Measurements from ENCODE around the gene BCCIP.

The BCCIP gene

GRCh38 chr10:125840955-125841354 is 17.6 kb downstream of the BCCIP start:
- H3K36me3 ChIP-seq (ENCODE audit: control insufficient read depth in 5 of 5, insufficient read depth in 5 of 5, low read length in 5 of 5) = peaks cover 28 to 74% (median 66%) of the 10 kb centered on the region in 5 donors
- H3K9ac ChIP-seq (ENCODE audit: low read length in 5 of 5) = no peak overlapping the region
- H3K27ac ChIP-seq (ENCODE audit: low read depth, low read length) = no peak overlapping the region
- no peaks in the 10 kb centered on the region for H3K9me3 ChIP-seq (ENCODE audit: control insufficient read depth in 5 of 5, low read length in 5 of 5)
- H3K4me3 ChIP-seq (ENCODE audit: low read depth in 1 of 5, low read length in 5 of 5) = no peak overlapping the region
- H3K4me1 ChIP-seq (ENCODE audit: control insufficient read depth in 5 of 5, insufficient read depth in 5 of 5, low read length in 5 of 5) = peaks cover 0 to 16% (median 13%) of the 10 kb centered on the region in 5 donors
- no peaks in the 10 kb centered on the region for H3K27me3 ChIP-seq (ENCODE audit: control insufficient read depth in 5 of 5, insufficient read depth in 4 of 5, low read length in 5 of 5)

- Histone ChIP-seq H3K9ac (ENCODE audit: low read length in 5 of 5) (peak overlapping the region in 1 of 5 donors; percentile 38), H3K27ac (ENCODE audit: low read depth, low read length) (no peak overlapping the region), H3K4me1 (ENCODE audit: control insufficient read depth in 5 of 5, insufficient read depth in 5 of 5, low read length in 5 of 5) (peaks cover 0 to 16% (median 13%) of the 10 kb centered on the region in 5 donors), H3K36me3 (ENCODE audit: control insufficient read depth in 5 of 5, insufficient read depth in 5 of 5, low read length in 5 of 5) (peaks cover 9 to 61% (median 48%) of the 10 kb centered on the region in 5 donors), H3K27me3 (ENCODE audit: control insufficient read depth in 5 of 5, insufficient read depth in 4 of 5, low read length in 5 of 5) (no peaks in the 10 kb centered on the region), H3K4me3 (ENCODE audit: low read depth in 1 of 5, low read length in 5 of 5) (no peak overlapping the region), H3K9me3 (ENCODE audit: control insufficient read depth in 5 of 5, low read length in 5 of 5) (no peaks in the 10 kb centered on the region)
These were observed 20.4 kb downstream of the BCCIP start for GRCh38 chr10:125843603-125844329.

- no peak overlapping the region for H3K27ac ChIP-seq (ENCODE audit: low read depth, low read length)
- H3K4me1 ChIP-seq (ENCODE audit: control insufficient read depth in 5 of 5, insufficient read depth in 5 of 5, low read length in 5 of 5) = peaks cover 0 to 16% (median 13%) of the 10 kb centered on the region in 5 donors
- H3K36me3 ChIP-seq (ENCODE audit: control insufficient read depth in 5 of 5, insufficient read depth in 5 of 5, low read length in 5 of 5) = peaks cover 8 to 61% (median 43%) of the 10 kb centered on the region in 5 donors
- no peaks in the 10 kb centered on the region for H3K9me3 ChIP-seq (ENCODE audit: control insufficient read depth in 5 of 5, low read length in 5 of 5)
- no peak overlapping the region for H3K9ac ChIP-seq (ENCODE audit: low read length in 5 of 5)
- H3K4me3 ChIP-seq (ENCODE audit: low read depth in 1 of 5, low read length in 5 of 5) = no peak overlapping the region
- no peaks in the 10 kb centered on the region for H3K27me3 ChIP-seq (ENCODE audit: control insufficient read depth in 5 of 5, insufficient read depth in 4 of 5, low read length in 5 of 5)
These were observed 21.4 kb downstream of the BCCIP start for GRCh38 chr10:125844751-125845221.

DNA sequence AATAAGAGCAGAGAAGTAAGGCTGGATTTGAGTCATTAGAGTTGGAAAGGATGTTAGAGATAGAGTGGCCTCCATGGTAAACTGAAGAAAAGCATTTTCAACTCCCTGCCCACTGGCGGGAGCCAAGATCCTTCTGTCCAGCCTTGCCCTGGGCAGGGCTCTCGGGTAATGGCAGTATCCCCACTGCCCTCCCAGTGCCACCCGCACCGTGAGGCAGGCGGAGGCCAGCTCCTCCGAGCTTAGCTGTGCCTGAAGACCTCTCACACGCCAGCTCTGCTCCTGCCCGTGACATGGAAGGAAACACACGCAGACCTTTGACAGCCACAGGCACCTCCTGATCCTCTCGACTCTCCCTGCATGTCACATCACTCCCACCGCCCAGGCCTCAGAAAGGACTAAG is 22.3 kb downstream of the BCCIP start:
- Histone ChIP-seq H3K36me3 (ENCODE audit: control insufficient read depth in 5 of 5, insufficient read depth in 5 of 5, low read length in 5 of 5) (peaks cover 7 to 57% (median 37%) of the 10 kb centered on the region in 5 donors), H3K4me1 (ENCODE audit: control insufficient read depth in 5 of 5, insufficient read depth in 5 of 5, low read length in 5 of 5) (peaks cover 0 to 16% (median 13%) of the 10 kb centered on the region in 5 donors)

GRCh38 chr10:125846894-125847293 is 23.5 kb downstream of the BCCIP start:
- H3K9me3 ChIP-seq (ENCODE audit: control insufficient read depth in 5 of 5, low read length in 5 of 5) = no peaks in the 10 kb centered on the region
- H3K27ac ChIP-seq (ENCODE audit: low read depth, low read length) = no peak overlapping the region
- no peaks in the 10 kb centered on the region for H3K27me3 ChIP-seq (ENCODE audit: control insufficient read depth in 5 of 5, insufficient read depth in 4 of 5, low read length in 5 of 5)
- H3K4me3 ChIP-seq (ENCODE audit: low read depth in 1 of 5, low read length in 5 of 5) = no peak overlapping the region
- peaks cover 0 to 16% (median 13%) of the 10 kb centered on the region in 5 donors for H3K4me1 ChIP-seq (ENCODE audit: control insufficient read depth in 5 of 5, insufficient read depth in 5 of 5, low read length in 5 of 5)
- H3K9ac ChIP-seq (ENCODE audit: low read length in 5 of 5) = no peak overlapping the region
- H3K36me3 ChIP-seq (ENCODE audit: control insufficient read depth in 5 of 5, insufficient read depth in 5 of 5, low read length in 5 of 5) = peaks cover 7 to 57% (median 37%) of the 10 kb centered on the region in 5 donors

More for the DNA sequence above, 22.3 kb downstream of the BCCIP start:
- Histone ChIP-seq H3K4me3 (ENCODE audit: low read depth in 1 of 5, low read length in 5 of 5) (no peak overlapping the region), H3K9ac (ENCODE audit: low read length in 5 of 5) (no peak overlapping the region), H3K27ac (ENCODE audit: low read depth, low read length) (no peak overlapping the region), H3K27me3 (ENCODE audit: control insufficient read depth in 5 of 5, insufficient read depth in 4 of 5, low read length in 5 of 5) (no peaks in the 10 kb centered on the region), H3K9me3 (ENCODE audit: control insufficient read depth in 5 of 5, low read length in 5 of 5) (no peaks in the 10 kb centered on the region)

GRCh38 chr10:125848371-125848770 is 25.0 kb downstream of the BCCIP start:
- Histone ChIP-seq H3K36me3 (ENCODE audit: control insufficient read depth in 5 of 5, insufficient read depth in 5 of 5, low read length in 5 of 5) (peaks cover 14 to 62% (median 44%) of the 10 kb centered on the region in 5 donors), H3K9ac (ENCODE audit: low read length in 5 of 5) (no peak overlapping the region), H3K27me3 (ENCODE audit: control insufficient read depth in 5 of 5, insufficient read depth in 4 of 5, low read length in 5 of 5) (no peaks in the 10 kb centered on the region), H3K27ac (ENCODE audit: low read depth, low read length) (no peak overlapping the region), H3K4me1 (ENCODE audit: control insufficient read depth in 5 of 5, insufficient read depth in 5 of 5, low read length in 5 of 5) (peaks cover 0 to 16% (median 13%) of the 10 kb centered on the region in 5 donors), H3K4me3 (ENCODE audit: low read depth in 1 of 5, low read length in 5 of 5) (no peak overlapping the region), H3K9me3 (ENCODE audit: control insufficient read depth in 5 of 5, low read length in 5 of 5) (no peaks in the 10 kb centered on the region)

- Histone ChIP-seq H3K27me3 (ENCODE audit: control insufficient read depth in 5 of 5, insufficient read depth in 4 of 5, low read length in 5 of 5) (no peaks in the 10 kb centered on the region), H3K36me3 (ENCODE audit: control insufficient read depth in 5 of 5, insufficient read depth in 5 of 5, low read length in 5 of 5) (peaks cover 19 to 59% (median 44%) of the 10 kb centered on the region in 5 donors), H3K9ac (ENCODE audit: low read length in 5 of 5) (no peak overlapping the region), H3K4me1 (ENCODE audit: control insufficient read depth in 5 of 5, insufficient read depth in 5 of 5, low read length in 5 of 5) (peaks cover 0 to 16% (median 13%) of the 10 kb centered on the region in 5 donors), H3K4me3 (ENCODE audit: low read depth in 1 of 5, low read length in 5 of 5) (no peak overlapping the region), H3K27ac (ENCODE audit: low read depth, low read length) (no peak overlapping the region), H3K9me3 (ENCODE audit: control insufficient read depth in 5 of 5, low read length in 5 of 5) (no peaks in the 10 kb centered on the region)
These were observed 25.5 kb downstream of the BCCIP start for GRCh38 chr10:125848857-125849256.

DNA sequence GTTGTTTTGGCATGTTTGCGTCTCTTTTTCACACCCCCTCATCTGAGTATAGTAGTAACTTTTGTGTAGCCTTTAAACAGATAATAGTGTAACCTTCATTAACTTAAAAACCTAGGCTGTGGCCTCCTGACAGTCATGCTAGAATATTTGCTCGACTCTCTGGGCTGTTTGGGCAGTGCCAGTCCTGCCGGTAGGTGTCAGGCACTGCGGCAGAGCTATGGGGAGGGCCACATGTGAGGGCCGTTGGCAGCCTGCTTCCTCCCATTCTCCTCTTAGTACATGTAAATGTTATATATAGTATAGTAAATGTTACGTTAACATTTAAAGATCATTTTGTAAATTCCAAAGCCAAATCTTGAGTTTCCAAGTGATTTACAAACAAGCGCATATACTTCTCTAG is 26.1 kb downstream of the BCCIP start:
- H3K9me3 ChIP-seq (ENCODE audit: control insufficient read depth in 5 of 5, low read length in 5 of 5) = no peaks in the 10 kb centered on the region
- peaks cover 0 to 12% (median 11%) of the 10 kb centered on the region in 5 donors for H3K4me1 ChIP-seq (ENCODE audit: control insufficient read depth in 5 of 5, insufficient read depth in 5 of 5, low read length in 5 of 5)
- H3K27ac ChIP-seq (ENCODE audit: low read depth, low read length) = no peak overlapping the region
- no peak overlapping the region for H3K4me3 ChIP-seq (ENCODE audit: low read depth in 1 of 5, low read length in 5 of 5)
- H3K27me3 ChIP-seq (ENCODE audit: control insufficient read depth in 5 of 5, insufficient read depth in 4 of 5, low read length in 5 of 5) = no peaks in the 10 kb centered on the region
- no peak overlapping the region for H3K9ac ChIP-seq (ENCODE audit: low read length in 5 of 5)
- H3K36me3 ChIP-seq (ENCODE audit: control insufficient read depth in 5 of 5, insufficient read depth in 5 of 5, low read length in 5 of 5) = peaks cover 22 to 59% (median 44%) of the 10 kb centered on the region in 5 donors

DNA sequence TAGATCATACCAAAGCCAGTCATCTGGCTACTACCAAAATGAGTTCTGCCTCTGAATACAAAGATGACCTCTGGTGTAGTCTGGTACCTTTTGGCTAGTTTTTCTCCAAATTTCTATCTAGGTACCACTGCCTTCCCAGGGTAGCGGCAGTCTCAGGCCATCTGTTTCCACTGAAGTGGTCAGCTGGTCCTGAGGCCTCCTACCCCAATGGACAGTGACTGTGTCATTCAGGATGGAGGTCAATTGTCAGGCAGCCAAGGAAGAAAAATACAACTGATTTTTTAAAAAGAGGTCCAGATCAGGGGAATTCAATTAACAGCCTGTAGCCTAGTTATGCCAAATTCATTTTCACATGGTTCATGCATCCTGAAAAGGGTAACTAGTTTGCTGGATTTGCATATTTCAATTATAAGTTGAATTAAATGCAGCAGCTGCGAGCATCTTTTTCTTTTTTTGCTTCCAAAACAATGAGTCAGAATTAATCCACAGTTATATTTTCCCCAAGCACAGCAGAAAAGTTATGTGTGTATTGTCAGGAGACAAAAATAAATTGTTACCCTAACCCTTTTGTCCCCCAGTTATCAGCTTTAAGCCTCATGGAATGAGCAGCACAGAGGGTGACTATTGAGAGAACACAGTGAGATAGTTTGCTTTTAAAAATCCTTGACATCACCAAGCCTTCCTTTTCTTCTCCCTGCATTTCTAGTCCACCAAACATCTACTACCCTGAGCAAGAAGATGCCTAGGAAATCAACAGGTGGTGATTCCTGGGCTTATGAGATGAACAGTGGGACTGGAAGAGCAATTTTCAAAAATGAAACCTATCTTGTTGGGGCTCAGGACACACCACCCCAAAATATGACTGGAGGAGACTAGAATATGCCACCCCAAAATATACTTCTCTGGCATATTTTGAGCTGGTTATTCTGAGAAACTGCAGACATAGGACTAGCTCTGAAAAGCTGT is 27.7 kb downstream of the BCCIP start:
- Histone ChIP-seq H3K4me3 (ENCODE audit: low read depth in 1 of 5, low read length in 5 of 5) (no peak overlapping the region), H3K36me3 (ENCODE audit: control insufficient read depth in 5 of 5, insufficient read depth in 5 of 5, low read length in 5 of 5) (peaks cover 22 to 53% (median 43%) of the 10 kb centered on the region in 5 donors), H3K27me3 (ENCODE audit: control insufficient read depth in 5 of 5, insufficient read depth in 4 of 5, low read length in 5 of 5) (no peaks in the 10 kb centered on the region), H3K27ac (ENCODE audit: low read depth, low read length) (no peak overlapping the region), H3K4me1 (ENCODE audit: control insufficient read depth in 5 of 5, insufficient read depth in 5 of 5, low read length in 5 of 5) (no peaks in the 10 kb centered on the region), H3K9ac (ENCODE audit: low read length in 5 of 5) (no peak overlapping the region), H3K9me3 (ENCODE audit: control insufficient read depth in 5 of 5, low read length in 5 of 5) (no peaks in the 10 kb centered on the region)

Data from subcutaneous abdominal adipose tissue (tissue), 5 donors.